ENCODE results near the gene MPHOSPH9. TPM values are rescaled to one million over a fixed set of nuclear protein-coding genes. Genes with fewer than 3 reads are reported as not detected.

MPHOSPH9 gene
- total and polyA plus RNA-seq, 11 donors, result 6.0 to 32.3 (median 20.4) TPM

GRCh38 chr12:123132951-123133619 lies 99.9 kb downstream of the MPHOSPH9 start:
- Histone ChIP-seq H3K4me1 (peaks cover 0 to 23% (median 11%) of the 10 kb centered on the region in 12 donors), H3K27me3 (no peaks in the 10 kb centered on the region), H3K9me3 (no peaks in the 10 kb centered on the region), H3K4me3 (no peak overlapping the region), H3K36me3 (peaks cover 0 to 3% (median 0%) of the 10 kb centered on the region in 9 donors), H3K27ac (peak overlapping the region in 3 of 12 donors; percentile 69 to 84 (median 82))
- no peak for DNase-seq
- WGBS, 4 donors, result 89 to 92% (median 91%) methylated on average over 3 of the region's 3 CpGs
- TF ChIP-seq POLR2A (IDR thresholded peaks at IDR 0.05), result no peak
- no peak for ATAC-seq
- intact Hi-C loops (cut with DNase I), result no loop called here

GRCh38 chr12:123131879-123132402 lies 101.0 kb downstream of the MPHOSPH9 start:
- Histone ChIP-seq H3K4me3 (no peak overlapping the region), H3K36me3 (no peaks in the 10 kb centered on the region), H3K4me1 (peaks cover 0 to 28% (median 15%) of the 10 kb centered on the region in 12 donors), H3K9me3 (no peaks in the 10 kb centered on the region), H3K27me3 (no peaks in the 10 kb centered on the region), H3K27ac (peak overlapping the region in 11 of 12 donors; percentile 36 to 84 (median 69))
- TF ChIP-seq POLR2A (IDR thresholded peaks at IDR 0.05) (no peak), CTCF (IDR thresholded peaks at IDR 0.05) (no peak)
- intact Hi-C loops (cut with DNase I), result no loop called here
- DNase-seq (peak in 2 of 5 donors; percentile 53 to 79), ATAC-seq (peak; percentile 53 to 86 (median 82))
- 45 to 62% (median 61%) methylated on average over 10 to 12 of the region's 12 CpGs for WGBS, 4 donors

GRCh38 chr12:123131291-123131832 lies 101.6 kb downstream of the MPHOSPH9 start:
- 59 to 75% (median 66%) methylated on average over 4 of the region's 4 CpGs for whole genome bisulfite sequencing, 4 donors
- Histone ChIP-seq H3K27ac (peak overlapping the region in 11 of 12 donors; percentile 36 to 84 (median 69)), H3K4me1 (peaks cover 0 to 33% (median 20%) of the 10 kb centered on the region in 12 donors), H3K9me3 (no peaks in the 10 kb centered on the region), H3K4me3 (no peak overlapping the region), H3K27me3 (no peaks in the 10 kb centered on the region), H3K36me3 (no peaks in the 10 kb centered on the region)
- ATAC-seq (peak in 3 of 4 donors; percentile 60 to 81 (median 75)), DNase-seq (peak in 1 of 5 donors; percentile 75)
- TF ChIP-seq POLR2A (IDR thresholded peaks at IDR 0.05), result no peak
- no peak for TF ChIP-seq CTCF (IDR thresholded peaks at IDR 0.05)
- intact Hi-C loops (cut with DNase I), result no loop called here

GRCh38 chr12:123129621-123130020 lies 103.3 kb downstream of the MPHOSPH9 start:
- H3K9me3 ChIP-seq, result no peaks in the 10 kb centered on the region
- no peaks in the 10 kb centered on the region for H3K27me3 ChIP-seq
- 84 to 94% (median 89%) methylated on average over 4 of the region's 4 CpGs for WGBS, 4 donors
- no peak overlapping the region for H3K4me3 ChIP-seq
- H3K36me3 ChIP-seq, result no peaks in the 10 kb centered on the region
- no peak for ATAC-seq
- H3K27ac ChIP-seq, result no peak overlapping the region
- peaks cover 0 to 40% (median 25%) of the 10 kb centered on the region in 12 donors for H3K4me1 ChIP-seq
- no peak for DNase-seq
- TF ChIP-seq CTCF (IDR thresholded peaks at IDR 0.05) (no peak), POLR2A (IDR thresholded peaks at IDR 0.05) (no peak)
- intact Hi-C loops (cut with DNase I), result no loop called here

Measured in heart left ventricle (tissue), 16 donors.